GM21390 (cell line): ENCODE measurements around the gene TMPRSS6.

Source experiments
- ATAC-seq: cut with Tn5 transposase; IDR thresholded peaks from one replicate; pipeline ENCODE4 v1.9.1; 2021; ENCODE audit not compliant: unreplicated experiment

Gene TMPRSS6

GRCh38 chr22:37109242-37109917, at the start of gene TMPRSS6:
Gene TMPRSS6, minus strand, starts transcription at chr22:37109713. Its CDS starts 6,296 bp downstream, at chr22:37103417.
- ATAC-seq, result no peak

- ATAC-seq, result no peak
These were observed 49.4 kb upstream of the TMPRSS6 start for GRCh38 chr22:37158963-37159290.

- no peak for ATAC-seq
These were observed 48.2 kb upstream of the TMPRSS6 start for GRCh38 chr22:37157516-37158285.

- no peak for ATAC-seq
These were observed 47.3 kb upstream of the TMPRSS6 start for GRCh38 chr22:37156686-37157435.

- ATAC-seq, result no peak
These were observed 46.5 kb upstream of the TMPRSS6 start for GRCh38 chr22:37155971-37156370.

GRCh38 chr22:37154925-37155712, 45.6 kb upstream of the TMPRSS6 start:
- no peak for ATAC-seq

GRCh38 chr22:37153901-37154300, 44.4 kb upstream of the TMPRSS6 start:
- ATAC-seq, result no peak

- ATAC-seq, result no peak
These were observed 41.9 kb upstream of the TMPRSS6 start for GRCh38 chr22:37151401-37151800.

- ATAC-seq, result no peak
These were observed 41.2 kb upstream of the TMPRSS6 start for GRCh38 chr22:37150701-37151100.

- ATAC-seq, result peak; percentile 8
These were observed 39.5 kb upstream of the TMPRSS6 start for GRCh38 chr22:37148742-37149665.

- no peak for ATAC-seq
These were observed 38.6 kb upstream of the TMPRSS6 start for GRCh38 chr22:37148031-37148651.

GRCh38 chr22:37147186-37147990, 37.9 kb upstream of the TMPRSS6 start:
- ATAC-seq, result no peak

GRCh38 chr22:37146507-37147180, 37.1 kb upstream of the TMPRSS6 start:
- ATAC-seq, result no peak

GRCh38 chr22:37146051-37146385, 36.5 kb upstream of the TMPRSS6 start:
- no peak for ATAC-seq

GRCh38 chr22:37145180-37146050, 35.9 kb upstream of the TMPRSS6 start:
- no peak for ATAC-seq

- no peak for ATAC-seq
These were observed 34.7 kb upstream of the TMPRSS6 start for GRCh38 chr22:37144180-37144554.

GRCh38 chr22:37141971-37142370, 32.5 kb upstream of the TMPRSS6 start:
- no peak for ATAC-seq
